ENCODE measurements around the gene SOX14. TPM values are rescaled to one million over a fixed set of nuclear protein-coding genes. Genes with fewer than 3 reads are reported as not detected.

The SOX14 gene
- total RNA-seq, 1 experiment from 2014 or later, result not detected

GRCh38 chr3:137738710-137739109 is 25.4 kb upstream of the SOX14 start:
- H3K4me1 Mint-ChIP-seq (ENCODE audit: insufficient read depth, unreplicated experiment), result no peaks in the 10 kb centered on the region
- intact Hi-C loops (cut with micrococcal nuclease), result no loop called here
- BruUV-seq (replicated peaks), result no TSS peak
- ChIA-PET CTCF (no interaction called here), POLR2A (no interaction called here)
- H3K27me3 Mint-ChIP-seq (ENCODE audit: insufficient read depth, unreplicated experiment), result no peaks in the 10 kb centered on the region
- no peak overlapping the region for H3K27ac Mint-ChIP-seq (ENCODE audit: low read depth, unreplicated experiment)
- no peak for DNase-seq (ENCODE audit: unreplicated experiment)
- H3K9me3 Mint-ChIP-seq (ENCODE audit: unreplicated experiment), result peaks cover 15% of the 10 kb centered on the region
- H3K36me3 Mint-ChIP-seq (ENCODE audit: insufficient read depth, unreplicated experiment), result no peaks in the 10 kb centered on the region
- TF ChIP-seq CTCF (IDR thresholded peaks at IDR 0.05; ENCODE audit: unreplicated experiment), result no peak
- no peak overlapping the region for H3K4me3 Mint-ChIP-seq (ENCODE audit: unreplicated experiment)

- ChIA-PET POLR2A (no interaction called here), CTCF (no interaction called here)
- no peak for DNase-seq (ENCODE audit: unreplicated experiment)
- Mint-ChIP-seq H3K9me3 (ENCODE audit: unreplicated experiment) (no peaks in the 10 kb centered on the region), H3K4me1 (ENCODE audit: insufficient read depth, unreplicated experiment) (no peaks in the 10 kb centered on the region), H3K27me3 (ENCODE audit: insufficient read depth, unreplicated experiment) (peaks cover 15% of the 10 kb centered on the region), H3K36me3 (ENCODE audit: insufficient read depth, unreplicated experiment) (no peaks in the 10 kb centered on the region), H3K27ac (ENCODE audit: low read depth, unreplicated experiment) (no peak overlapping the region), H3K4me3 (ENCODE audit: unreplicated experiment) (no peak overlapping the region)
- BruUV-seq (replicated peaks), result no TSS peak
- no peak for TF ChIP-seq CTCF (IDR thresholded peaks at IDR 0.05; ENCODE audit: unreplicated experiment)
- intact Hi-C loops (cut with micrococcal nuclease), result no loop called here
Observed at GRCh38 chr3:137743608-137744007, 20.5 kb upstream of the SOX14 start.

GRCh38 chr3:137746808-137747207 is 17.3 kb upstream of the SOX14 start:
- ChIA-PET POLR2A (no interaction called here), CTCF (no interaction called here)
- no peaks in the 10 kb centered on the region for H3K4me1 Mint-ChIP-seq (ENCODE audit: insufficient read depth, unreplicated experiment)
- no peak overlapping the region for H3K27ac Mint-ChIP-seq (ENCODE audit: low read depth, unreplicated experiment)
- intact Hi-C loops (cut with micrococcal nuclease), result no loop called here
- no peak for DNase-seq (ENCODE audit: unreplicated experiment)
- no peak overlapping the region for H3K4me3 Mint-ChIP-seq (ENCODE audit: unreplicated experiment)
- no peaks in the 10 kb centered on the region for H3K36me3 Mint-ChIP-seq (ENCODE audit: insufficient read depth, unreplicated experiment)
- no TSS peak for BruUV-seq (replicated peaks)
- TF ChIP-seq CTCF (IDR thresholded peaks at IDR 0.05; ENCODE audit: unreplicated experiment), result no peak
- no peaks in the 10 kb centered on the region for H3K9me3 Mint-ChIP-seq (ENCODE audit: unreplicated experiment)
- H3K27me3 Mint-ChIP-seq (ENCODE audit: insufficient read depth, unreplicated experiment), result peaks cover 30% of the 10 kb centered on the region

GRCh38 chr3:137759505-137759904 is 4.6 kb upstream of the SOX14 start:
- H3K27ac Mint-ChIP-seq (ENCODE audit: low read depth, unreplicated experiment), result no peak overlapping the region
- H3K4me3 Mint-ChIP-seq (ENCODE audit: unreplicated experiment), result no peak overlapping the region
- no peaks in the 10 kb centered on the region for H3K9me3 Mint-ChIP-seq (ENCODE audit: unreplicated experiment)
- H3K4me1 Mint-ChIP-seq (ENCODE audit: insufficient read depth, unreplicated experiment), result peaks cover 4% of the 10 kb centered on the region
- TF ChIP-seq CTCF (IDR thresholded peaks at IDR 0.05; ENCODE audit: unreplicated experiment), result no peak
- POLR2A ChIA-PET, result no interaction called here
- H3K36me3 Mint-ChIP-seq (ENCODE audit: insufficient read depth, unreplicated experiment), result no peaks in the 10 kb centered on the region
- no peak for DNase-seq (ENCODE audit: unreplicated experiment)
- peaks cover 66% of the 10 kb centered on the region for H3K27me3 Mint-ChIP-seq (ENCODE audit: insufficient read depth, unreplicated experiment)
- intact Hi-C loops (cut with micrococcal nuclease), result no loop called here
- CTCF ChIA-PET, result no interaction called here
- no TSS peak for BruUV-seq (replicated peaks)
